H1 (cell line): ENCODE measurements around the gene PARD6A. TPM values are rescaled to one million over a fixed set of nuclear protein-coding genes. Genes with fewer than 3 reads are reported as not detected.

Experiments used
- CTCF ChIA-PET: fragments of 300-600 bp; sonication (Branson Sonifier 250); formaldehyde crosslinking; loops from one replicate; lab custom pipeline; 2021; ENCODE audit not compliant: partially characterized antibody; lab: Charles Lee
- POLR2A ChIA-PET: fragments of 300-600 bp; sonication (Branson Sonifier 250); formaldehyde crosslinking; loops from one replicate; lab custom pipeline; 2021; ENCODE audit warnings: inconsistent platforms; ENCODE audit not compliant: partially characterized antibody; lab: Charles Lee
- DNase-seq, 2 experiments: peaks; one replicate each; pipeline versions ENCODE4 v3.0.0 to v3.0.0-alpha.2; 2010 to 2022; ENCODE audit warnings: low spot score in 2 of 2, low read depth in 1 of 2, mixed read lengths in 1 of 2
- FAIRE-seq: peaks from 2 replicates; lab custom pipeline; 2011; peaks lifted over from hg19 to GRCh38; lab: Jason Lieb, UNC
- H2AFZ ChIP-seq: 2 replicates; pipeline ENCODE4 v1.8.1; 2012; ENCODE audit warnings: low read length, inconsistent platforms
- H2AK5ac ChIP-seq: 2 replicates; pipeline ENCODE4 v1.6.1; 2013; ENCODE audit warnings: low read depth, low read length
- H2BK120ac ChIP-seq: replicated peaks from 2 replicates; pipeline ENCODE3; 2013; ENCODE audit warnings: low read depth, low read length, inconsistent platforms
- H2BK12ac ChIP-seq: 2 replicates; pipeline ENCODE4 v1.6.1; 2013; ENCODE audit warnings: low read depth, low read length
- H2BK15ac ChIP-seq: 2 replicates; pipeline ENCODE4 v1.6.1; 2013; ENCODE audit warnings: low read length
- H2BK20ac ChIP-seq: 2 replicates; pipeline ENCODE4 v1.6.1; 2013; ENCODE audit warnings: low read length
- H2BK5ac ChIP-seq: 2 replicates; pipeline ENCODE4 v1.6.1; 2013; ENCODE audit warnings: low read depth, low read length
- H3K14ac ChIP-seq: 2 replicates; pipeline ENCODE4 v1.6.1; 2013; ENCODE audit warnings: inconsistent platforms; ENCODE audit not compliant: insufficient read length
- H3K18ac ChIP-seq: 2 replicates; pipeline ENCODE4 v1.6.1; 2013; ENCODE audit warnings: low read length; ENCODE audit errors: extremely low read depth
- H3K23ac ChIP-seq: 2 replicates; pipeline ENCODE4 v1.6.1; 2013; ENCODE audit warnings: inconsistent platforms; ENCODE audit not compliant: insufficient read length
- H3K23me2 ChIP-seq: 2 replicates; pipeline ENCODE4 v1.6.1; 2013; ENCODE audit warnings: low read depth, low read length
- H3K27ac ChIP-seq: 2 replicates; pipeline ENCODE4 v1.6.1; 2011; ENCODE audit warnings: low read depth, low read length, inconsistent platforms
- H3K27me3 ChIP-seq, 4 experiments: replicated peaks in 1 of 4; 1 replicate in 1 of 4; 2 replicates in 3 of 4; pipeline versions ENCODE4 v1.6.1 to v1.8.1; 2011 to 2013; ENCODE audit warnings: low read length in 3 of 4, mild to moderate bottlenecking in 3 of 4, inconsistent platforms in 2 of 4, mixed read lengths in 2 of 4, moderate library complexity in 1 of 4; ENCODE audit not compliant: control insufficient read depth in 3 of 4, insufficient read depth in 3 of 4; ENCODE audit errors: extremely low read depth in 1 of 4
- H3K36me3 ChIP-seq, 4 experiments: 2 replicates each; pipeline versions ENCODE4 v1.6.1 to v1.8.1; 2011 to 2013; ENCODE audit warnings: mild to moderate bottlenecking in 4 of 4, low read length in 3 of 4, moderate library complexity in 2 of 4, control low read depth in 1 of 4, inconsistent platforms in 1 of 4; ENCODE audit not compliant: insufficient read depth in 4 of 4, control insufficient read depth in 2 of 4
- H3K4ac ChIP-seq: replicated peaks from 2 replicates; pipeline ENCODE3; 2013; ENCODE audit warnings: low read length, low read depth, mixed read lengths, inconsistent platforms; ENCODE audit not compliant: insufficient read length
- H3K4me1 ChIP-seq, 4 experiments: replicated peaks in 1 of 4; 1 replicate in 1 of 4; 2 replicates in 3 of 4; pipeline versions ENCODE4 v1.6.1 to v1.8.1; 2011 to 2013; ENCODE audit warnings: low read length in 3 of 4, inconsistent platforms in 2 of 4, mixed read lengths in 1 of 4; ENCODE audit not compliant: insufficient read depth in 4 of 4, control insufficient read depth in 3 of 4
- H3K4me2 ChIP-seq, 2 experiments: 2 replicates each; pipeline versions ENCODE4 v1.6.1 to v1.8.1; 2011 to 2013; ENCODE audit warnings: low read depth in 2 of 2, low read length in 2 of 2, control low read depth in 1 of 2, inconsistent platforms in 1 of 2, mild to moderate bottlenecking in 1 of 2; ENCODE audit not compliant: insufficient read depth in 1 of 2
- H3K4me3 ChIP-seq, 4 experiments: fragments of 200-600, 300-600 bp in 1 of 4; sonication (generic), shearing (Covaris generic), sonication (Bioruptor Twin) in 1 of 4; 2 replicates each; pipeline versions ENCODE4 v1.5.1 to v1.8.1; 2011 to 2016; ENCODE audit warnings: low read length in 4 of 4, low read depth in 3 of 4, control low read depth in 2 of 4, inconsistent platforms in 2 of 4, mild to moderate bottlenecking in 2 of 4, mixed read lengths in 1 of 4, moderate library complexity in 1 of 4; ENCODE audit not compliant: insufficient read depth in 2 of 4; ENCODE audit errors: extremely low read depth in 1 of 4
- H3K56ac ChIP-seq: replicated peaks from 2 replicates; pipeline ENCODE3; 2013; ENCODE audit warnings: low read depth, mild to moderate bottlenecking, mixed read lengths, low read length, inconsistent platforms; ENCODE audit not compliant: insufficient read length
- H3K79me1 ChIP-seq: 2 replicates; pipeline ENCODE4 v1.6.1; 2013; ENCODE audit warnings: low read depth, low read length, control low read depth
- H3K79me2 ChIP-seq, 2 experiments: 2 replicates each; pipeline versions ENCODE4 v1.6.1 to v1.8.1; 2012 to 2013; ENCODE audit warnings: low read length in 2 of 2, mild to moderate bottlenecking in 2 of 2, inconsistent platforms in 1 of 2; ENCODE audit not compliant: insufficient read depth in 2 of 2, control insufficient read depth in 1 of 2
- H3K9ac ChIP-seq, 4 experiments: replicated peaks in 1 of 4; 1 replicate in 1 of 4; 2 replicates in 3 of 4; pipeline versions ENCODE4 v1.6.1 to v1.8.1; 2011 to 2013; ENCODE audit warnings: low read depth in 3 of 4, low read length in 3 of 4, control low read depth in 2 of 4, mild to moderate bottlenecking in 2 of 4, moderate library complexity in 2 of 4, inconsistent platforms in 1 of 4; ENCODE audit errors: extremely low read depth in 1 of 4
- H3K9me3 ChIP-seq, 2 experiments: 2 replicates each; pipeline versions ENCODE4 v1.6.1 to v1.8.1; 2012 to 2013; ENCODE audit warnings: mild to moderate bottlenecking in 2 of 2, moderate library complexity in 2 of 2, control low read depth in 1 of 2, inconsistent platforms in 1 of 2, low read depth in 1 of 2, low read length in 1 of 2, mixed read lengths in 1 of 2; ENCODE audit not compliant: insufficient read depth in 2 of 2
- H4K20me1 ChIP-seq, 2 experiments: replicated peaks in 1 of 2; 2 replicates each; pipeline versions ENCODE3 to v1.8.1; 2011 to 2013; ENCODE audit warnings: inconsistent platforms in 2 of 2, low read length in 2 of 2, mild to moderate bottlenecking in 1 of 2; ENCODE audit not compliant: insufficient read depth in 2 of 2, control insufficient read depth in 1 of 2
- H4K5ac ChIP-seq: 2 replicates; pipeline ENCODE4 v1.6.1; 2013; ENCODE audit warnings: low read length, low read depth, mixed read lengths, inconsistent platforms; ENCODE audit not compliant: insufficient read length
- H4K8ac ChIP-seq: 2 replicates; pipeline ENCODE4 v1.8.0; 2013; ENCODE audit warnings: mild to moderate bottlenecking, moderate library complexity, low read length, inconsistent platforms; ENCODE audit not compliant: insufficient read depth; ENCODE audit errors: extremely low read depth
- H4K91ac ChIP-seq: replicated peaks from 2 replicates; pipeline ENCODE3; 2013; ENCODE audit warnings: low read length, mixed read lengths, inconsistent platforms; ENCODE audit not compliant: insufficient read length
- ASH2L ChIP-seq: fragments of 200-600, 300-600 bp; sonication (generic); IDR thresholded peaks from one replicate; pipeline ENCODE4 v1.7.1; 2017; ENCODE audit warnings: low read length
- ATF2 ChIP-seq: IDR thresholded peaks from 2 replicates; pipeline ENCODE4 v1.6.1; 2012; ENCODE audit warnings: low read length, inconsistent platforms
- BRCA1 ChIP-seq: IDR thresholded peaks from 2 replicates; pipeline ENCODE4 v1.6.1; 2012; ENCODE audit warnings: low read depth, low read length, improper control_type of control experiment
- CHD2 ChIP-seq: IDR thresholded peaks from 2 replicates; pipeline ENCODE4 v1.6.1; 2012; ENCODE audit warnings: low read length, improper control_type of control experiment
- RBBP5 ChIP-seq: IDR thresholded peaks from 2 replicates; pipeline ENCODE4 v1.7.1; 2012; ENCODE audit warnings: low read depth, mild to moderate bottlenecking, inconsistent platforms, low read length, moderate library complexity, borderline replicate concordance
- SAP30 ChIP-seq: fragments of 300-600 bp; sonication (generic); IDR thresholded peaks from 2 replicates; pipeline ENCODE4 v1.7.1; 2012; ENCODE audit warnings: low read length, moderate library complexity, mild to moderate bottlenecking, inconsistent platforms; ENCODE audit not compliant: insufficient read depth, insufficient replicate concordance
- SP2 ChIP-seq: IDR thresholded peaks from 2 replicates; pipeline ENCODE4 v1.6.1; 2012; ENCODE audit warnings: mild to moderate bottlenecking, low read length, inconsistent platforms
- SUZ12 ChIP-seq: fragments of 200-600 bp; sonication (generic); IDR thresholded peaks from 2 replicates; pipeline ENCODE4 v1.6.1; 2012; ENCODE audit warnings: mild to moderate bottlenecking, inconsistent platforms, low read length, moderate library complexity, mixed read lengths
- TBP ChIP-seq: IDR thresholded peaks from 2 replicates; pipeline ENCODE4 v1.6.1; 2011; ENCODE audit warnings: low read depth, low read length, improper control_type of control experiment
- WGBS, 2 experiments: shearing (Covaris generic) in 1 of 2; methylation state at CpG; one replicate each; pipeline versions ENCODE4 v1.1.6 to v1.1.7; 2013 to 2015; ENCODE audit warnings: low lambda C conversion rate in 2 of 2, mixed read lengths in 2 of 2, inconsistent platforms in 1 of 2, low coverage in 1 of 2, missing lambda C conversion rate in 1 of 2; ENCODE audit not compliant: insufficient replicate concordance in 2 of 2, insufficient coverage in 1 of 2, insufficient read length in 1 of 2; ENCODE audit errors: extremely low coverage in 1 of 2, missing lambda C conversion rate in 1 of 2; 5-methylcytosine and 5-hydroxymethylcytosine counted together
- polyA plus RNA-seq, 7 experiments: library from polyadenylated mRNA; depleted of rRNA in 3 of 7; stranded (reverse) in 5 of 7; unstranded in 2 of 7; fragments of >200 nt in 5 of 7; fragments of 200-250 nt in 2 of 7; gene quantifications; 1 replicate in 5 of 7; 2 replicates in 1 of 7; 4 replicates in 1 of 7; pipeline versions ENCODE4 v1.2.1 to v1.2.3, GENCODE V29; 2011 to 2013; ENCODE audit warnings: missing spikeins in 2 of 7, mixed read lengths in 2 of 7
- total RNA-seq: library from RNA; stranded (reverse); fragmentation: NEBNext Ultra II Directional; extraction: Animal tissue kit (Norgen Biotek cat#: 25700); gene quantifications from 2 replicates; pipeline ENCODE4 v1.2.1, GENCODE V29; 2021

The PARD6A gene
- total and polyA plus RNA-seq, 2 of the 8 experiments (the other 6 are each of a cell fraction or from before 2014, with no cell fraction given): 15.1 to 21.8 TPM

GRCh38 chr16:67672306-67672705 is 11.5 kb downstream of the PARD6A start:
- peaks cover 3 to 12% of the 10 kb centered on the region in 2 experiments for H4K20me1 ChIP-seq
- FAIRE-seq: no peak
- no peak overlapping the region for H2BK5ac ChIP-seq
- H3K27ac ChIP-seq: no peak overlapping the region
- H2AFZ ChIP-seq: no peak overlapping the region
- H3K4me3 ChIP-seq: no peak overlapping the region
- H4K91ac ChIP-seq: no peak overlapping the region
- TF ChIP-seq ATF2 (no peak), SAP30 (no peak), SUZ12 (no peak), SP2 (no peak), ASH2L (no peak), CHD2 (no peak), TBP (no peak), BRCA1 (no peak), RBBP5 (no peak)
- TF ChIP-seq, all 59 proteins: peak for 0
- Histone ChIP-seq H3K23me2 (no peaks in the 10 kb centered on the region), H3K9me3 (no peaks in the 10 kb centered on the region), H3K79me2 (no peaks in the 10 kb centered on the region), H3K56ac (no peak overlapping the region), H3K4me1 (peaks cover 0 to 9% (median 4%) of the 10 kb centered on the region in 4 experiments; a peak in 4 of 7 replicates), H3K4me2 (no peak overlapping the region), H3K4ac (no peak overlapping the region), H2AK5ac (no peak overlapping the region), H3K27me3 (no peaks in the 10 kb centered on the region; a peak in 1 of 7 replicates), H3K23ac (no peak overlapping the region), H2BK15ac (no peak overlapping the region), H2BK12ac (no peak overlapping the region), H3K79me1 (no peaks in the 10 kb centered on the region; the same call in 1 of the 2 replicates), H2BK120ac (no peak overlapping the region), H4K8ac (no peak overlapping the region), H3K14ac (no peak overlapping the region), H3K18ac (no peak overlapping the region), H4K5ac (no peak overlapping the region), H3K36me3 (0 out of 8 replicates have a peak, but pooled peaks cover 0 to 3% (median 0%) of the 10 kb centered on the region in 4 experiments), H3K9ac (no peak overlapping the region), H2BK20ac (no peak overlapping the region)
- CTCF ChIA-PET: interaction anchor here (0.6 to 5.5 kb wide), 69 partner anchors 8 to 964 kb away, joined by 3 to 46 read pairs (median 5); partner anchors contain the start of genes ACD, CARMIL2, EDC4 and GFOD2
- 95% methylated on average over 4 of the region's 4 CpGs; no CpG with 5 or more reads in 1 of the 2 experiments for WGBS, 2 experiments
- DNase-seq: no peak
- POLR2A ChIA-PET: interaction anchor here (0.8 to 1.8 kb wide), 4 partner anchors 14 to 268 kb away, joined by 3 to 7 read pairs (median 4); partner anchors contain the start of gene GFOD2
